Measurements from ENCODE around the gene MACROD2.

MACROD2 gene

DNA sequence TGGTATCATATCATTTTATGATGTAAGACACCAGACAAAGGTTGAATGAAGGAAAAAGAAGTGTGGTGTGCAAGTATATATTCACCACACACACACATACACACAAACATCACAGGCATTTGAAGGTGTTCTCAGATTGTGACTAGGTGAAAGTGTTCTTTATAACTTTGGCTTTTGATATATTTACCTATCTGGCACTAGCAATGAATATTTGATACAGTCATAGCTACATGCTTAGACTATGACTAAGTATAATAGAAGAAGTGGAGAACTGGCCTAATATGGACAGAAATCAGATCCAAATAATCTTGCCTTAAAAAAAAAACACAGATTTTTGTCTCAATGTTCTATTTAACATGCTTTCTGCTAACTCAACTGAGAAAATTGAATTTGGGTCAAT lies 1768.0 kb downstream of the MACROD2 start:
- no peak for DNase-seq (ENCODE audit: extremely low read depth, low read depth)
- TF ChIP-seq CTCF (IDR thresholded peaks at IDR 0.05; ENCODE audit: low read depth, low read length) = no peak

- no peak for TF ChIP-seq CTCF (IDR thresholded peaks at IDR 0.05; ENCODE audit: low read depth, low read length)
Observed at GRCh38 chr20:15767586-15767985, 1772.3 kb downstream of the MACROD2 start.

GRCh38 chr20:15767999-15768741 lies 1772.9 kb downstream of the MACROD2 start:
- DNase-seq (ENCODE audit: extremely low read depth, low read depth) = no peak
- TF ChIP-seq CTCF (IDR thresholded peaks at IDR 0.05; ENCODE audit: low read depth, low read length) = no peak

More at GRCh38 chr20:15767586-15767985, 1772.3 kb downstream of the MACROD2 start:
- DNase-seq (ENCODE audit: extremely low read depth, low read depth) = no peak

DNA sequence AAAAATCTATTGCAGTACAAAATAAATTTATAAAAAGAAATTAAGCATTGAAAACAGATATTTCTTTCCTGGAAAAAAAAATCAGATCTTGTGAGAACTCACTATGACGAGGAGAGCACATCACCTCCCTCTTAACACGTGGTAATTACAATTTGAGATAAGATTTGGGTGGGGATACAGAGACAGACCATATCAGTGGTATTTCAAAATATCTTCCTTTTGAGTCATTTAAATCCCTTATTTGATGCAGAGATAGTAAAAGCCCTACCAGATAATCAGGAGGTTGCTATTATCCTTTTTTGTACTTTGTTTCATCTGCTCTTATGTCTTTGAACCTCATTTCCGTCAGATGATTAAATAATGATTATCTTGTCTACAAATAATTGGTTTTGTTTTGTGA lies 1777.5 kb downstream of the MACROD2 start:
- TF ChIP-seq CTCF (IDR thresholded peaks at IDR 0.05; ENCODE audit: low read depth, low read length) = no peak
- DNase-seq (ENCODE audit: extremely low read depth, low read depth) = no peak

DNA sequence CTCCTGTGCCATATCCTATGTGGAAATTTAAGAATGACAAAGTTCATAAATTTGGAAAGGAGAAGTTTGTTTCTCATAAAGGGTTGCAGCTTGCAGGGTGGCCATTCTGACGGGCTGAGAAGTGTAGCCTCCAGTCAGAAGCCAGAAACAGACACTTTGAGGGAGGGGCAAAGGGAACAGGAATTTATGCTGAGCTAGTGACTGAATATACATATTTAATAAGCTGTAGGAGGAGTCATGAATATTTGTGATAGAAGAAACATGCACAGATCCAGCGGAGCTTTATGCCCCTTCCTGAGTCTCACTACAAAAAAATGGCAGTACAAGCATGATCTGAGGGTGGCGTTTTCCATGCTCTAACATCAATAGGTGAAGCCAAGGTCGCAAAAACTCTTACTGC lies 1779.6 kb downstream of the MACROD2 start:
- no peak for TF ChIP-seq CTCF (IDR thresholded peaks at IDR 0.05; ENCODE audit: low read depth, low read length)
- DNase-seq (ENCODE audit: extremely low read depth, low read depth) = no peak

GRCh38 chr20:15776770-15777466 lies 1781.6 kb downstream of the MACROD2 start:
- TF ChIP-seq CTCF (IDR thresholded peaks at IDR 0.05; ENCODE audit: low read depth, low read length) = no peak
- DNase-seq (ENCODE audit: extremely low read depth, low read depth) = no peak

GRCh38 chr20:15784020-15784419 lies 1788.7 kb downstream of the MACROD2 start:
- no peak for TF ChIP-seq CTCF (IDR thresholded peaks at IDR 0.05; ENCODE audit: low read depth, low read length)

More at GRCh38 chr20:15784020-15784419, 1788.7 kb downstream of the MACROD2 start:
- no peak for DNase-seq (ENCODE audit: extremely low read depth, low read depth)

Measured in AG09319 (cell line).